Psoas muscle (tissue), 8 donors: ENCODE measurements around the gene OSBPL3. TPM values are rescaled to one million over a fixed set of nuclear protein-coding genes. Genes with fewer than 3 reads are reported as not detected.

Experiments
- ATAC-seq, 4 donors: fragments of 200-7000 bp; cut with Tn5 transposase; one replicate each; pipeline ENCODE4 v1.9.1; 2020; ENCODE audit warnings: moderate library complexity in 3 of 4, mild to moderate bottlenecking in 2 of 4
- DNase-seq, 2 donors: peaks; one replicate each; pipeline ENCODE4 v3.0.0-alpha.2; 2020
- H3K27ac ChIP-seq: fragments of 200-600 bp; one replicate; pipeline ENCODE4 v1.8.0; 2022
- H3K27me3 ChIP-seq, 3 donors: fragments of 200-600 bp in 1 of 3; one replicate each; pipeline versions ENCODE4 v1.6.1 to v1.8.0; 2013 to 2022; ENCODE audit warnings: low read length in 2 of 3, mild to moderate bottlenecking in 2 of 3, moderate library complexity in 1 of 3; ENCODE audit not compliant: insufficient read depth in 3 of 3
- H3K36me3 ChIP-seq, 2 donors: fragments of 200-600 bp in 1 of 2; one replicate each; pipeline versions ENCODE4 v1.6.1 to v1.8.0; 2013 to 2022; ENCODE audit warnings: low read depth in 1 of 2, mild to moderate bottlenecking in 1 of 2, moderate library complexity in 1 of 2; ENCODE audit not compliant: insufficient read depth in 1 of 2
- H3K4me1 ChIP-seq: fragments of 200-600 bp; one replicate; pipeline ENCODE4 v1.8.0; 2022
- H3K4me3 ChIP-seq: fragments of 200-600 bp; one replicate; pipeline ENCODE4 v1.8.0; 2022; ENCODE audit warnings: mild to moderate bottlenecking
- H3K9me3 ChIP-seq: fragments of 200-600 bp; one replicate; pipeline ENCODE4 v1.8.0; 2022
- WGBS, 3 donors: extraction: QIAGEN DNeasy Blood & Tissue Kit; methylation state at CpG; one replicate each; pipeline versions ENCODE4 v1.1.6 to v1.1.7; 2013; 5-methylcytosine and 5-hydroxymethylcytosine counted together
- intact Hi-C, 2 donors: fragments of 100-400 bp; cut with DNase I; formaldehyde crosslinking; loops; one replicate each; pipeline versions ENCODE4 v1.11.0 to v1.14.2; 2022
- polyA plus RNA-seq, 3 donors: library from polyadenylated mRNA; stranded (reverse); fragments of 200-250 nt; gene quantifications; one replicate each; pipeline ENCODE4 v1.2.3, GENCODE V29; 2013
- total RNA-seq, 4 donors: library from RNA; stranded (reverse); fragmentation: NEBNext Ultra II Directional in 2 of 4; extraction: Animal tissue kit (Norgen Biotek cat#: 25700) in 2 of 4; gene quantifications; one replicate each; pipeline versions ENCODE4 v1.2.1 to v1.2.4, GENCODE V29; 2021 to 2023
- TF ChIP-seq, protein P1 (sequence below): fragments of 200-600 bp; IDR thresholded peaks from one replicate; pipeline ENCODE4 v1.8.0; 2022; ENCODE audit warnings: antibody characterized with exemption
- donor health status: healthy with polysubstance abuse.
- donor health status: DM: no; HTN: no; CAD: no; lungs with moderate emphysema.
- donor health status: Bipolar disorder and iron deficiency.
- donor health status: healthy.
- donor health status: DM: yes; HTN: yes; CAD: no.
- donor health status: DM: no; HTN: no; CAD: no.
- donor health status: DM: no; HTN: no; CAD: no.
- donor health status: DM: yes; HTN: yes; CAD: no.

OSBPL3 gene
- total and polyA plus RNA-seq, 7 donors: 1.9 to 8.7 (median 4.2) TPM

GRCh38 chr7:24870766-24871165 lies 109.2 kb downstream of the OSBPL3 start:
- Histone ChIP-seq H3K4me3 (no peak overlapping the region), H3K9me3 (no peaks in the 10 kb centered on the region), H3K4me1 (peaks cover 6% of the 10 kb centered on the region), H3K36me3 (peaks cover 0 to 11% of the 10 kb centered on the region in 2 donors), H3K27ac (no peak overlapping the region), H3K27me3 (no peaks in the 10 kb centered on the region)
- WGBS, 3 donors: 88 to 89% (median 89%) methylated on average over 6 of the region's 6 CpGs
- TF ChIP-seq, protein P1, sequence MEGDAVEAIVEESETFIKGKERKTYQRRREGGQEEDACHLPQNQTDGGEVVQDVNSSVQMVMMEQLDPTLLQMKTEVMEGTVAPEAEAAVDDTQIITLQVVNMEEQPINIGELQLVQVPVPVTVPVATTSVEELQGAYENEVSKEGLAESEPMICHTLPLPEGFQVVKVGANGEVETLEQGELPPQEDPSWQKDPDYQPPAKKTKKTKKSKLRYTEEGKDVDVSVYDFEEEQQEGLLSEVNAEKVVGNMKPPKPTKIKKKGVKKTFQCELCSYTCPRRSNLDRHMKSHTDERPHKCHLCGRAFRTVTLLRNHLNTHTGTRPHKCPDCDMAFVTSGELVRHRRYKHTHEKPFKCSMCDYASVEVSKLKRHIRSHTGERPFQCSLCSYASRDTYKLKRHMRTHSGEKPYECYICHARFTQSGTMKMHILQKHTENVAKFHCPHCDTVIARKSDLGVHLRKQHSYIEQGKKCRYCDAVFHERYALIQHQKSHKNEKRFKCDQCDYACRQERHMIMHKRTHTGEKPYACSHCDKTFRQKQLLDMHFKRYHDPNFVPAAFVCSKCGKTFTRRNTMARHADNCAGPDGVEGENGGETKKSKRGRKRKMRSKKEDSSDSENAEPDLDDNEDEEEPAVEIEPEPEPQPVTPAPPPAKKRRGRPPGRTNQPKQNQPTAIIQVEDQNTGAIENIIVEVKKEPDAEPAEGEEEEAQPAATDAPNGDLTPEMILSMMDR: no peak
- intact Hi-C loops: no loop called here
- no peak for DNase-seq
- no peak for ATAC-seq

- H3K9me3 ChIP-seq: no peaks in the 10 kb centered on the region
- no peaks in the 10 kb centered on the region for H3K27me3 ChIP-seq
- ATAC-seq: no peak
- peaks cover 0 to 22% of the 10 kb centered on the region in 2 donors for H3K36me3 ChIP-seq
- DNase-seq: no peak
- intact Hi-C loops: no loop called here
- 89 to 96% (median 89%) methylated on average over 2 of the region's 2 CpGs for WGBS, 3 donors
- no peak overlapping the region for H3K27ac ChIP-seq
- TF ChIP-seq, protein P1: no peak
- H3K4me1 ChIP-seq: peaks cover 1% of the 10 kb centered on the region
- H3K4me3 ChIP-seq: no peak overlapping the region
Observed at GRCh38 chr7:24869572-24869971, 110.4 kb downstream of the OSBPL3 start.

GRCh38 chr7:24868741-24869140 lies 111.2 kb downstream of the OSBPL3 start:
- Histone ChIP-seq H3K4me1 (no peaks in the 10 kb centered on the region), H3K9me3 (no peaks in the 10 kb centered on the region), H3K4me3 (no peak overlapping the region), H3K36me3 (peaks cover 0 to 23% of the 10 kb centered on the region in 2 donors), H3K27me3 (no peaks in the 10 kb centered on the region), H3K27ac (no peak overlapping the region)
- ATAC-seq (no peak), DNase-seq (no peak)
- intact Hi-C loops: no loop called here
- TF ChIP-seq, protein P1: no peak
- 55 to 86% (median 70%) methylated on average over 4 of the region's 4 CpGs for WGBS, 3 donors

DNA sequence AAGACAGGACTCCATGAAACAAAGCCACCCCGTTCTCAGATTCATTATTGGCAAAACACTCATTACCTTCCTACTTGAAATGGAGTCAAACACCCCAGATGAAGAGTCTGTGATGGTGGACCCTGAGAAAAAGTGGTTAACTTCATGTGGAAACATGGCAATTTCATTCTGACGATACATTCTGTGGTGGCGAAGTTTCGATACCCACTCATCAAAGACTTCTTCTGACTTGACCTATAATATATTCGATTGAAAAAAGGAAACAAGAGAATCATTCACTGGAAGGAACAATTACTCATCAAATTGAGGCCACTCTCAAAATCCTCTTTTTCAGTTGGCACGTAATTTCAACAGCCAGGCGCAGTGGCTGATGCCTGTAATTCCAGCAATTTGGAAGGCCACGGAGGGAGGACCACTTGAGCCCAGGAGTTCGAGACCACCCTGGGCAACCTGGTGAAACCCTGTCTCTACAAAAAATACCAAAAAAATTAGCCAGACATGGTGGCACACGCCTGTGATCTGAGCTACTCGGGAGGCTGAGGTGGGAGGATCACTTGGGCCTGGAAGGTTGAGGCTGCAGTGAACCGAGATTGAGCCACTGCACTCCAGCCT lies 113.9 kb downstream of the OSBPL3 start:
- Histone ChIP-seq H3K27ac (no peak overlapping the region), H3K4me1 (no peaks in the 10 kb centered on the region), H3K27me3 (no peaks in the 10 kb centered on the region), H3K4me3 (no peak overlapping the region), H3K36me3 (peaks cover 0 to 28% of the 10 kb centered on the region in 2 donors), H3K9me3 (no peaks in the 10 kb centered on the region)
- WGBS, 3 donors: 95 to 96% (median 96%) methylated on average over 12 of the region's 12 CpGs
- no peak for ATAC-seq
- intact Hi-C loops: no loop called here
- DNase-seq: no peak
- TF ChIP-seq, protein P1: no peak
